WTC11 (cell line): Measurements from ENCODE around the gene ATP5PB. TPM values are rescaled to one million over a fixed set of nuclear protein-coding genes. Genes with fewer than 3 reads are reported as not detected.

Experiments used
- ATAC-seq: fragments of 200-7000 bp; cut with Tn5 transposase; 2 replicates; pipeline ENCODE4 v1.10.0; 2021; ENCODE audit warnings: mild to moderate bottlenecking, moderate library complexity
- CTCF ChIA-PET: fragments of 300-600 bp; sonication (Branson Sonifier 250); formaldehyde crosslinking; loops from one replicate; lab custom pipeline; 2021; ENCODE audit warnings: antibody characterized with exemption; lab: Charles Lee
- POLR2A ChIA-PET: fragments of 350-600 bp; sonication (Branson Sonifier 250); formaldehyde crosslinking; loops from one replicate; lab custom pipeline; 2021; ENCODE audit warnings: antibody characterized with exemption; lab: Charles Lee
- DNase-seq: peaks from one replicate; pipeline ENCODE4 v3.0.0; 2021; ENCODE audit warnings: low spot score
- H3K27ac Mint-ChIP-seq: 2 replicates; pipeline ENCODE4 v1.8.0; 2021; ENCODE audit warnings: mixed read lengths
- H3K27me3 Mint-ChIP-seq: 2 replicates; pipeline ENCODE4 v1.8.0; 2021; ENCODE audit warnings: low read depth, mild to moderate bottlenecking, moderate library complexity, mixed read lengths
- H3K36me3 Mint-ChIP-seq: 2 replicates; pipeline ENCODE4 v1.8.0; 2021; ENCODE audit warnings: mixed read lengths
- H3K4me1 Mint-ChIP-seq: 2 replicates; pipeline ENCODE4 v1.8.0; 2022; ENCODE audit warnings: mixed read lengths
- H3K4me3 Mint-ChIP-seq: 2 replicates; pipeline ENCODE4 v1.8.0; 2021; ENCODE audit warnings: mild to moderate bottlenecking, moderate library complexity, mixed read lengths
- H3K9me3 Mint-ChIP-seq: 2 replicates; pipeline ENCODE4 v1.8.0; 2021; ENCODE audit warnings: mixed read lengths
- ARID4B ChIP-seq: sonication (generic); formaldehyde crosslinking; IDR thresholded peaks from 2 replicates; pipeline ENCODE4 v1.8.0; 2023; ENCODE audit warnings: missing genetic modification reagents, mild to moderate bottlenecking, borderline replicate concordance
- ATF1 ChIP-seq: sonication (generic); formaldehyde crosslinking; IDR thresholded peaks from 2 replicates; pipeline ENCODE4 v1.8.1; 2023; ENCODE audit warnings: mild to moderate bottlenecking, moderate library complexity, missing genetic modification reagents
- CBFB ChIP-seq: sonication (generic); formaldehyde crosslinking; IDR thresholded peaks from 2 replicates; pipeline ENCODE4 v1.8.1; 2022; ENCODE audit warnings: mild to moderate bottlenecking, low read depth, missing genetic modification reagents
- CREB1 ChIP-seq: sonication (generic); formaldehyde crosslinking; IDR thresholded peaks from 2 replicates; pipeline ENCODE4 v1.8.0; 2023; ENCODE audit warnings: mild to moderate bottlenecking, missing genetic modification reagents
- CTCF ChIP-seq: fragments of 200-600 bp; IDR thresholded peaks from 2 replicates; pipeline ENCODE4 v1.8.0; 2022; ENCODE audit warnings: antibody characterized with exemption
- EMX1 ChIP-seq: fragments of 250-450 bp; sonication (Bioruptor Pico); IDR thresholded peaks from 2 replicates; pipeline ENCODE4 v1.8.0; 2021; ENCODE audit warnings: mild to moderate bottlenecking
- FOXJ3 ChIP-seq: sonication (generic); formaldehyde crosslinking; IDR thresholded peaks from 2 replicates; pipeline ENCODE4 v1.9.0; 2021; ENCODE audit warnings: missing genetic modification reagents, mild to moderate bottlenecking, borderline replicate concordance
- GRHL2 ChIP-seq: fragments of 250-450 bp; sonication (Bioruptor Pico); IDR thresholded peaks from 2 replicates; pipeline ENCODE4 v1.8.0; 2022; ENCODE audit warnings: mild to moderate bottlenecking, moderate library complexity; ENCODE audit not compliant: insufficient replicate concordance, severe bottlenecking
- JUN ChIP-seq: sonication (generic); formaldehyde crosslinking; IDR thresholded peaks from 2 replicates; pipeline ENCODE4 v1.8.0; 2023; ENCODE audit warnings: mild to moderate bottlenecking, missing genetic modification reagents
- MXD4 ChIP-seq: fragments of 250-450 bp; sonication (Bioruptor Pico); IDR thresholded peaks from 2 replicates; pipeline ENCODE4 v1.8.0; 2021; ENCODE audit warnings: mild to moderate bottlenecking, moderate library complexity, borderline replicate concordance
- SMAD3 ChIP-seq: sonication (generic); formaldehyde crosslinking; IDR thresholded peaks from 2 replicates; pipeline ENCODE4 v1.8.0; 2022; ENCODE audit warnings: missing genetic modification reagents, mild to moderate bottlenecking, borderline replicate concordance
- USF2 ChIP-seq: sonication (generic); formaldehyde crosslinking; IDR thresholded peaks from 2 replicates; pipeline ENCODE4 v1.8.1; 2023; ENCODE audit warnings: mild to moderate bottlenecking, missing genetic modification reagents, moderate library complexity
- ZBTB43 ChIP-seq: sonication (generic); formaldehyde crosslinking; IDR thresholded peaks from 2 replicates; pipeline ENCODE4 v1.8.1; 2023; ENCODE audit warnings: mild to moderate bottlenecking, missing genetic modification reagents
- ZNF232 ChIP-seq: sonication (generic); formaldehyde crosslinking; IDR thresholded peaks from 2 replicates; pipeline ENCODE4 v1.8.0; 2022; ENCODE audit warnings: mild to moderate bottlenecking, missing genetic modification reagents
- ZNF425 ChIP-seq: fragments of 250-450 bp; sonication (Bioruptor Pico); conservative IDR thresholded peaks from 2 replicates; pipeline ENCODE4 v1.9.0; 2021; ENCODE audit warnings: mild to moderate bottlenecking
- total RNA-seq: library from RNA; stranded (reverse); gene quantifications from 3 replicates; pipeline ENCODE4 v1.2.3, GENCODE V29; 2021

ATP5PB gene
- total RNA-seq, 1 experiment from 2014 or later, result 284 TPM

- TF ChIP-seq USF2 (CRISPR knock-in tag), result no peak
- TF ChIP-seq, all 79 proteins: peak for 0
Measured at GRCh38 chr1:111488669-111489068, 39.4 kb downstream of the ATP5PB start (continued).

- H3K9me3 Mint-ChIP-seq, result peaks cover 15% of the 10 kb centered on the region
- H3K36me3 Mint-ChIP-seq, result no peaks in the 10 kb centered on the region
- no peak overlapping the region for H3K27ac Mint-ChIP-seq
- CTCF ChIA-PET, result interaction anchor here (1.5 kb wide), 2 partner anchors 8 to 18 kb away, joined by 9 to 14 read pairs; no protein-coding TSS in a partner anchor
- no peak overlapping the region for H3K4me3 Mint-ChIP-seq
- peaks cover 6% of the 10 kb centered on the region for H3K4me1 Mint-ChIP-seq
- ATAC-seq (no peak), DNase-seq (no peak)
- H3K27me3 Mint-ChIP-seq, result no peaks in the 10 kb centered on the region; the same call in 1 of the 2 replicates
- no peak for TF ChIP-seq FOXJ3 (CRISPR knock-in tag)
- POLR2A ChIA-PET, result no interaction called here
Measured at GRCh38 chr1:111489604-111490003, 40.3 kb downstream of the ATP5PB start.

- Mint-ChIP-seq H3K36me3 (no peaks in the 10 kb centered on the region), H3K27me3 (no peaks in the 10 kb centered on the region; the same call in 1 of the 2 replicates), H3K27ac (no peak overlapping the region), H3K9me3 (peaks cover 15% of the 10 kb centered on the region), H3K4me3 (no peak overlapping the region), H3K4me1 (peaks cover 6% of the 10 kb centered on the region)
- ATAC-seq (no peak), DNase-seq (no peak)
- no peak for TF ChIP-seq ATF1 (CRISPR knock-in tag)
- TF ChIP-seq JUN, result no peak
- no peak for TF ChIP-seq MXD4 (CRISPR knock-in tag)
- TF ChIP-seq ZNF232 (CRISPR knock-in tag), result no peak
- no peak for TF ChIP-seq CREB1 (CRISPR knock-in tag)
- no peak for TF ChIP-seq ZBTB43 (CRISPR knock-in tag)
- TF ChIP-seq ARID4B (CRISPR knock-in tag), result no peak
- no peak for TF ChIP-seq EMX1 (CRISPR knock-in tag)
- TF ChIP-seq GRHL2 (CRISPR knock-in tag), result no peak
- TF ChIP-seq ZNF425, result no peak
- TF ChIP-seq CBFB (CRISPR knock-in tag), result no peak
- no peak for TF ChIP-seq SMAD3 (CRISPR knock-in tag)
- no peak for TF ChIP-seq CTCF
- POLR2A ChIA-PET, result no interaction called here
- CTCF ChIA-PET, result interaction anchor here (1.5 kb wide), 2 partner anchors 8 to 18 kb away, joined by 9 to 14 read pairs; no protein-coding TSS in a partner anchor
Measured at GRCh38 chr1:111490220-111490619, 41.0 kb downstream of the ATP5PB start.
